ENCODE measurements around the gene TXN.
"Not testable (repeated sequence)": the region's sequence is repeated elsewhere in the genome, so short reads cannot be mapped to it uniquely, and the experiment has no call there.

The TXN gene

GRCh38 chr9:110208031-110208430 is 48.3 kb downstream of the TXN start, which contains the start of gene C9orf152:
TSS of gene C9orf152 (minus strand) at chr9:110208159. CDS start at chr9:110207579, 580 bp downstream.
- no peak for DNase-seq (ENCODE audit: low read depth in 2 of 2)

- DNase-seq (ENCODE audit: low read depth in 2 of 2), result no peak
Observed at GRCh38 chr9:110207071-110207641, 49.2 kb downstream of the TXN start.

- no peak for DNase-seq (ENCODE audit: low read depth in 2 of 2)
Observed at GRCh38 chr9:110206389-110206788, 49.9 kb downstream of the TXN start.

GRCh38 chr9:110205612-110206011 is 50.7 kb downstream of the TXN start:
- DNase-seq (ENCODE audit: low read depth in 2 of 2), result not testable (repeated sequence)

DNA sequence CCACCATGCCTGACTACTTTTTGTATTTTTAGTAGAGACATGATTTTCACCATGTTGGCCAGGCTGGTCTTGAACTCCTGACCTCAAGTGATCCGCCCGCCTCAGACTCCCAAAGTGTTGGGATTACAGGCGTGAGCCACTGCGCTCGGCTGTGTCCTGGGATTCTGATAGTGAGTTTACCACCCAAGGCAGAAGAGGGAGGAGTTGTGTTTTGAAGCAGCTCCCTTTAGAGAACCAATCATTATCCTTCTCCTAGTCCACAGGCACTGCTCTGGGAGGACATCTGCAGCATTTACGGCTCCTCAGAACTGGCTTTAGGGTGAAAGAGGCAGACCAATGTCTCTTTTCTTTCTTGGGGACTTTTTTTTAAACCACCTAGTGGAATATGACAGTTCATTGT is 54.1 kb downstream of the TXN start:
- no peak for DNase-seq (ENCODE audit: low read depth in 2 of 2)

GRCh38 chr9:110199643-110200042 is 56.7 kb downstream of the TXN start:
- DNase-seq (ENCODE audit: low read depth in 2 of 2), result no peak

- no peak for DNase-seq (ENCODE audit: low read depth in 2 of 2)
Observed at GRCh38 chr9:110198357-110198756, 58.0 kb downstream of the TXN start.

DNA sequence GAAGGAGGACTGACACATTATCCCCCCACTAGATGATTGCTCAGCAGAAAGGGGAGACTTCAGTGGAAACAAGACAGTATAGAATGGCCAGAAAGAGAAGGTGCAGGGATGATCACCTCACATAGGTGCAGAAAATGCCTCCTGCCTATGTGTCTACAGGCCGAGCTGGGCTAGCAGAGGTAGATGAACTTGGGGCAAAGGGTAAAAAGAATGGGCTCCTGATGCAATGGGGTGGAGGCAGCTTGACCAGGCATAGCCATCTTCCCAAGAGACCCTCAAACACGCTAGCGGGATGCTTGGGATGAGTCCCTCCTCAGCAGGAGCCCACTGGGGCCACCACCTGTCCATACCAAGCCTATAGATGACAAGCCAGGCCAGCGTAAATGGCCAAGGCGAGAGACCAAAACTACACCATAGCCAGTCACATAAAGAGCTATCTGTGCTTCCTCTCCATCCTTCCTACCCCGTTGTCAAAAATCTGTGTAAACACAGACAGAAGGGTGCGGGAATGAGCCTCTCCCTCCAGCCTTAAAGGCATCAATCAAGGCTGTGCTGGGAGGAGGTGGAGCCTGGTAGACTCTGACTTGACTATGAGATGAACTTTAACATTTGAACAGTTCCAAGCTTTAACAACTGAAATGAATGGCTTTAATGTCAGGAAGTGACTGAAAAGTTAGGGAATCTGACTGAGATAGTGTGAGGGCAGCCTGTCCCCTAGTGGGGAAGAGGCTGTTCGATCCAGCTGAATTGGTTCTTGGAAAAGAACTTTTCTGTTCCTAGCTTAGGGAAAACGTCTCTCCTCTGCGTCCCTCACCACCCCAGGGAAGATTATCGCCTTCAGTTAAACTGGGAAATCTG is 58.7 kb downstream of the TXN start:
- no peak for DNase-seq (ENCODE audit: low read depth in 2 of 2)

DNA sequence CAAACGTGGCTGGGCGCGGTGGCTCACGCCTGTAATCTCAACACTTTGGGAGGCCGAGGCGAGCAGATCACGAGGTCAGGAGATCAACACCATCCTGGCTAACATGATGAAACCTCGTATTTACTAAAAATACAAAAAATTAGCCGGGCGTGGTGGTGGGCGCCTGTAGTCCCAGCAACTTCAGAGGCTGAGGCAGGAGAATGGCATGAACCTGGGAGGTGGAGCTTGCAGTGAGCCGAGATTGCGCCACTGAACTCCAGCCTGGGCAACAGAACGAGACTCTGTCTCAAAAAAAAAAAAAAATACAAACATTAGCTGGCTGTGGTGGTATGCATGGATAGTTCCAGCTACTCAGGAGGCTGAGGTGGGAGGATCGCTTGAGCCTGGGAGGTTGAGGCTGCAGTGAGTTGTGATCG is 60.2 kb downstream of the TXN start:
- not testable (repeated sequence) for DNase-seq (ENCODE audit: low read depth in 2 of 2)
